ENCODE data around the gene MYH1. TPM values are rescaled to one million over a fixed set of nuclear protein-coding genes. Genes with fewer than 3 reads are reported as not detected.
A peak's percentile ranks its signal among the peaks of the same experiment; 100 is the strongest.
"Not testable (repeated sequence)": the region's sequence is repeated elsewhere in the genome, so short reads cannot be mapped to it uniquely, and the experiment has no call there.

MYH1 gene
- 12.1 TPM for polyA plus RNA-seq (ENCODE audit: insufficient read length)

DNA sequence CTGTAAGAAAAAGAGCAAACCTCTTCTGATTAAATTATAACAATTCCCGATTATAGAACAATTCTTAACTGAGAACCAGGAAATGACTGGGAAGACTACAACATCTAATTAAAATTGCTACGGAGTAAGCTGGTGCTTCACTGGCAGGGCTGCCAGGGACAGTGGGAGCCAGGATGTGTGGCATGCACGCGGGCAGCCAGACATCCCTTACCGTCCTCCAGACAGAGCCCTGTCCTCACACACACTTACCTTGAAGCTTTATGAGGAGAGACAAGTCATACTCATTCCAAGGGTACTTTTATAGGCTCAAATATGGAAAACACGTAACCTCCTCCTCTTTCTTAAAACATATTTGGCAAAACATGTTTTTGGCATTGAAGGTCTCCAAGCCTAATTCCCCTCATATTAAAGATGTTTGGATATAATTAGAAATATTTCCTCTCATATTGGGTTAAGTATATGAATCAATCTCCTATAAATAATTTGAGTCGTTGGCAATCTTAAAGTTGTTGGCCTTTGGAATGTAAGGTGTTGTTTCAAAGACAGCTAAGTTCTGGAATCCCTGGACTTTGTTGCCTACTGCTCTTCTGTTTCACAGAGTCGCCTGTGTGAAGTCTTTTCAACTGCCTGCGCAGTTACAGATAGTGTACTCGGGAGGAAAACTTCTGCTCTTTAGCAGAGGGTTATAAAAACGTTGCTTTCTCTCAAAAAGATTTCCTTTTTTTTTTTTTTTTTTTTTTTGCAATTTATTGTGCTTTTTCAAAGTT, at the start of gene MYH1:
Gene MYH1, minus strand, starts transcription at position 272 of the 767 bp plus-strand sequence. CDS start 1,900 bp downstream, outside the sequence.
- no peak for DNase-seq (ENCODE audit: low read depth)

DNA sequence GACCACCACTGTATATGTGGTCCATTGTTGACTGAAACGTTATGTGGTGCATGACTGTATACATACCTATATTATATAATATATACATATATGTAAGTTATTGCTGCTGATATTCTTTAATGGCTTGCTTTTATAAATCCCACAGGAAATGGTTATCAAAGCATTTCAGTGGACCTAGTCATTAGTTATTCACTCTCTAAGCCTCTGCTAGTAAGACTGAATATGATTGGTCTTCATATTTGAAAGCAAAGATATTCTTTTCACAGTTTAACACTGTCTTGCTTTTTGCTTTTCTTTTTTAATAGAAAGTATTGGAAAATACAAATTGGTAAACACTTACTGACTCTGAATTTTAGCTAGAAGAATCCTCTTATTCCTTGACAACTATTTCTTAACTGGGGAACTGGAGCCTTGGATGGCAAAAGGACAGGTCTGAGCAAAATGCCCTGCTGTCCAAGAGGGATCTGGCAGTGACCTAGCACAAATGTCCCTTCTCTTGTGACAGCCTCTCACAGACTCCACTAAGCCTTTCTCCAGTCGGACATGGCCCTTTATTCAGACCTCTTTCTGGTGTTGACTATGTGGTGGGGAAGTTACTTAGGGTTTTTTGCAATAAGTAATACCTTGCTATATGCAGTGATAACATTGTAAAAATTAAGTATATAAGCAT, 45.8 kb upstream of the MYH1 start:
- DNase-seq (ENCODE audit: low read depth): no peak

DNA sequence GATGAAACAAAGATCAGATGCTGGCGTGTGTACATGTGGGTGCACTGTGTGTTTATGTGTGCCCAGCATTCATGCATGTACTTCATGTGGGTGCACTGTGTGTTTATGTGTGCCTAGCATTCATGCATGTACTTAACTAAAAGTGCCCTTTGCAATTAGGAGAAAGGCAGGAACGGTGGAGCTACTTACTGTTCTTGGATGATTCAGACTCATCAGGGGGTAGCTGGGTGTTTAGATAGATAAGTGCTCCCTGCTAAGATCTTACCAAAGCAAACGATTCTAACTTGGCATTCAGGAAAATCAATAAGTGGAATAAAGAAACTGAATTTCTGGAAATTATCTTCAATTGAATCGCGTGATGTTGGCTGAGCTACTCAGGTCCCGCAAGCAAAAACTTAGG, 39.7 kb upstream of the MYH1 start:
- no peak for DNase-seq (ENCODE audit: low read depth)

DNA sequence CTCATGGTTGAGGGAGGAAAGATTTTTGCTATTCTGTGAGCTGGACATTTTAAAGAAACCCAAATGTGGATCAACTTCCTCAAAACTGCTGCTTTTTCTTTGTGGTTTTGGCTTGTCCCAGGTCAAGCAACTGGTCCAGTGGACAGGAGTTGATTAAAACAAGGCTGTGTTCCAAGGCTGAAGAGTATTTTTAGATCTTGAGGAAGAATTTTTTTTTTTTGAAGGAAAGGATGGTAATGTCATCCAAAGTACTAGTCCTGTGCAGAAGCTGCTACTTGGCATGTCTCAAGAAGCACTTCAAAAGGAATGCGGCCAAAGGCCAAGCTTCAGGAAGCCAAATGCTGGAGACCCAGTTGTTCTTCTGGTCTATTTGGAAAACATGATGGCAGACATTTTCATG, 39.1 kb upstream of the MYH1 start:
- peak; percentile 2 for DNase-seq (ENCODE audit: low read depth)

DNA sequence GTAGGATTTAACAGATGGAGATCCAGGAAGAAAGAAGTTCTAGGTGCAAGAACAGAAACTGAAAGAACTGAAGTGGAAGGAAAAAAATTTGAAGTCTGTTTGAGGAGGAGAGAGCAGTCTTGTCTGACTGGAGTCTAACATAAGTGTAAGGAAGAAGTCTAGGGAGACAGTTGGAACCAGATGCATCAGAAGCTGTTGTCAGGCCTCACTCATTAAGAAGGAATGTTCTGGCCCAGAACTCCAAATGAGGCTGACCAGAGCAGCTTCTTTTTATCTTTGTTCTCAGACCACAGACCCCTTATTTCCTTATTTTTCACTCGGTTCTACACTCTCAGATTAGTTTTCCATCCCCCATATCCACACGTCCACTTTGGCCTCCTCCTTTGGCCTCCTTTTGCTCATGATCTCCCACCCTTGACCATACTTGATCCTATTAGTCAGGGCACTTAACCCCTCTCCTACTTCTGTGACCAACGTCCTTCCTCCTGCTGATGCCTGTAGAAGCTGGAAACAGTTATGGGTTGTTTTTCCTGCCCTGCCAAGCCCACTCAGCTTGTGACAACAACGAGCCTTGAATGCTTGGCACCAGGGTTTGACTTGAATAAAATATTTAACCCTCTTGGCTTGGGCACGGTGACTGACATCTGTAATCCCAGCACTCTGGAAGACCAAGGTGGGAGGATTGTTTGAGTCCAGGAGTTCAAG, 38.1 kb upstream of the MYH1 start:
- DNase-seq (ENCODE audit: low read depth): no peak

DNA sequence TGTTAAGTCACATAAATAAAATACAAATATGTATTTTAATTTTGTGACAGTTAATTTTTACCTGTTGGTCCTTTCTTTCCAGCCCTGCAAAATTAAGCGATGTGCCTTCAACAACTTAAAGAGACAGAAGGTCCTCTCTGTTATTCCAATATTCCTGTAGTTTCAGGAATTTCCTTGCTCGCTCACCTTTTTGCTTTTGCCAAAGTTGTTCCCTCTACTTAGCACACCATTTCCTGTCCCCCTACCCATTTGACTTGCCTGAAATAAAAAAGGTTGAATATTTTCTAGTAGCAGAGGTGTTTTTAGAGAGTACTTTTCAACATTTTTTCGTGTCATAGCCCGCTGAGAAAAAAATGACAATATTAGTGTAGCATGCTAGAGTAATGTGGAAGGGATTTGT, 31.7 kb upstream of the MYH1 start:
- DNase-seq (ENCODE audit: low read depth): no peak

DNA sequence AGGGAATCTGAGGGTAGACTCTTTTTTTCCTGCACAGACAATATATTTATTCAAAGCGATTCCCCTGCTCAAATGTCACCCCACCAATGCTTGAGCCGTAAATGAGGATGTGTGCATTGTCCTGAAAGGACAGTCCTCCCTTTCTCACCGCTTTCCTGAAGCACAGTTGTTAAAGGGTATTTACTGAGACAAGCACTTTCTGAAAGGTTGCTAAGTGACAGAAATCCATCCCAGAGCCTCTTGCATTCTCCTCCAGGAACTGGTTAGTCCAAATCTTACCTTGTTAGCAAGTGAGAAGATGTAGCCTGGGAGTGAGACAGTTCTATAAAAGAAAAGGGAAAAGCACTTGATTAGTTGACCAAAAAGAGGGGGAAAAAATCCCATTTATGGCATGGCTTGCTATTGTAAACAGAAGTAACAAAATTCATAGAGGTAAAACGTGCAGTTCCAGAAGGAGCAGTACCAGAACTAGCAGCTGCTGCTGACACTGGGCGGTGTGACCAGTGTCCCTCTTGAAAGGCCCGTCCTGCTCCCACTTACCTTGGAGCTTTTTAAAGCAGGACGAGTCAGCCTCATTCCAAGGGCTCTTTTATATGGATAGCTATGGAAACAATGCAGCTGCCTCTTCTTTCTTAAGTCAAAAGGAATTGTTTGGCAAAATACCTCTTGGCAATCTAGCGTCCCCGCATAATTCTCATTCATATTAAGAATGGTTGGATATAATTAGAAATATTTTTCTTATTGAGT, 30.9 kb upstream of the MYH1 start, which contains the start of gene MYH2:
Gene MYH2, minus strand, starts transcription at position 563 of the 747 bp plus-strand sequence. CDS start 1,738 bp downstream, outside the sequence.
- no peak for DNase-seq (ENCODE audit: low read depth)

DNA sequence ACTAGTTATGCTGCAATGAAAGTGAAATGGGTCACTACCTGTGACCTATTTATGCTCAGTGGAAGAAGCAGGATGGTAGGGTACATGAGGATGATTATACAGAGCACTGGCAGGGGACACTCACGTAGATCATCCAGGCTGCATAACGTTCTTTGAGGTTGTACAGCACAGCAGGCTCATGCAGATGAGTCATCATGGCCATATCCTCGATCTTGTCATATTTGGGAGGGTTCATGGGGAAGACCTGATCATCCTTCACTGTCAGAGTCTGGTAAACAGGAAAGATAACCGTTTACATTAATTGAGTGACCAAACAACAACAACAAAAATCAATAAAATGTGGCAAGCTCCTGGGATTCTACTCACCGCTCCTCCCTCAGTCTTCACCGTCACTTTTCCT, 29.0 kb upstream of the MYH1 start:
- no peak for DNase-seq (ENCODE audit: low read depth)

DNA sequence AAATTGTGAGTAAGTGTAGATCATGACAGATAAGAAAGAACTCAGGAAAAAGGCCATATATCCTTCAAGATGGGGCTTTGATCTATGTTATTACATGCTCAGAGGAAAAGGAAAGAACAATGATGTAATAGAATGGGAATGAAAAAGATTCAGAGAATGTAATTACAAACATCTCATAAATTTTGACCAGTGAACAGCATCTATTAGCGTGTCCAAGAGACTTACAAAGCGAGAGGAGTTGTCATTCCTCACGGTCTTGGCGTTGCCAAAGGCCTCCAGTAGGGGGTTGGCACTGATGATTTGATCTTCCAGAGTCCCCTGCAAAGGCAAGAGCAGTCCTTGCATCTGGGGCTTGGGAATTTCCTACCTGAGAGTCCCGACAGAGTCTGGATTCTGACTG, 25.1 kb upstream of the MYH1 start:
- not testable (repeated sequence) for DNase-seq (ENCODE audit: low read depth)

DNA sequence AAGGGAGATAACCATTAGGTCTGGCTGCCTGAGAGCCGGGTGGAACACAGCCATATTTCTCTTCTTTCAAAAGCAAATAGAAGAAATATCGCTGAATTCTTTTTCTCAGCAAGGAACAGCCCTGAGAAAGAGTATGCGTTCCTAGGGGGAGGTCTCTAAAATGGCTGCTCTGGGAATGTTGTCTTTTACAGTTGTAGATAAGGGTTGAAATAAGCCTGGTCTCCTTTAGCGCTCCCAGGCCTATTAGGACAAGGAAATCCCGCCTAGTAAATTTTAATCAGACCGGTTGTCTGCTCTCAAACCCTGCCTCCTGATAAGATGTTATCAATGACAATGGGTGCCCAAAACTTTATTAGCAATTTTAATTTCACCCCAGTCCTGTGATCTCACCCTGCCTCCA, 22.8 kb upstream of the MYH1 start:
- not testable (repeated sequence) for DNase-seq (ENCODE audit: low read depth)

DNA sequence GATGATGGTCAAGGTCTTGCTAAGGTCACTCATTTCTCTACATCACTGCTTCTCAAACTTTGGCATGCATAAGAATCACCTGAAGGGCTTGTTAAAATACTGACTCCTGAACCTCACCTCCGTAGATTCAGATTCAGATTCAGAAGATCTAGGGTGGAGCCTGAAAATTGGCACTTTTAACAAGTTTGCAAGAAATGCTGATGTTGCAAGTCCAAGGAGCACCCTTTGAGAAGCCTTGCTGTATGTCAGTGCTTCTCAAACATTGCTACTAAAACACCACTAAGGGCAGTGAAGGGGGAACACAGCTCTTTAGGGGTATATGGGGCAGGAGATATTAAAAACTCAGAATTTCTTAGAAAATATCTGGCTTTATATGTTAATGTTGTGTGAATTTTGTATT, 13.7 kb upstream of the MYH1 start:
- no peak for DNase-seq (ENCODE audit: low read depth)

DNA sequence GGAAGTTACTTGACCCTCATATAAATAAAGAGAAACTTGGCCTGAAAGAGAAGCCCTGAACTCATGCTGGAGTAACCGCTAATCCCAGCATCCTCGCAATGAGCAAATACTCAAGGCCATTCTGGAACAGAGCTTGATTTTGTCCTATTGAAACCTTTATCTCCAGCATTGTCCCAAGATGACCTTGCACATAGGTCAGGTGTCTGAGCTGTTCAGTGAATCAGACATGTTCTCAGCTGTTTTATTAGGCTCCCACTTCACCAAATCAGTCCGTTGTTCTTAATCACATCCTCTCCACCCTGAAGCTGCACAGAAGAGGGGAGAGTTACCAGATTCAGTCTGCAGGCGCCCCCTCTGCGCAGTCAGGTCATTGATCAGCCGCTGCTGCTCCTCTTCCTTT, 9.1 kb upstream of the MYH1 start:
- no peak for DNase-seq (ENCODE audit: low read depth)

DNA sequence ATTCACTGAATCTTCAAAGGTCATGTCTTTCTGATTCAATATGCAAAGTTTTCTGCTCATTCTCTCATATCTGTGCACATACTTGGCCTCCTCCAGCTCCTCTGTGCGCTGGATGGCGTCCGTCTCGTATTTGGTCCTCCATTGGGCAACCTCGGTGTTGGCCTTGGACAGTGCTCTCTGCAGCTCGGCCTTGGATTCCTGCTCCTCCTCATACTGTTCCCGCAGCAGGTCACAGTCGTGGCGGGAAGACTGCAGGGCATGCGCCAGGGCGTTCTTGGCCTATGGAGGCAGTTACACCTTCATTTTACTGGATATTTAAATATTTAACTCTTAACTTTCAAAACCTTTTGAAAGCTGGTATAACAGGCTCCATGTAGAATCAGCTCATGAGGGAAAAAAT, 8.2 kb upstream of the MYH1 start:
- no peak for DNase-seq (ENCODE audit: low read depth)

DNA sequence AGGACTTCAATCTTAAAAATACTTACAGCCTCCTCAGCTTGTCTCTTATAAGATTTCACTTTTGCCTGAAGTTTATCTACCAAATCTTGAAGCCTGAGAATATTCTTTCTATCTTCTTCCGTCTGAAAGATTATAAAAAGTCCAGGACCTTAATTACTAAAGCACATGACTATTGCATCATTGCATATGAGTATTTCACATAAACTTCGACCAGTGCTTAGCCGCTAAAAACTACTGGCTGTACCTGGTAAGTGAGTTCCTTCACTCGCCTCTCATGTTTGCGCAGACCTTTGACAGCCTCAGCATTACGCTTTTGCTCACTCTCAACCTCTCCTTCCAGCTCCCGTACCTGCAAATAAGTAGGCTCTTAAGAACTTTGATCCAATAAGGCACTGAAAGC, 4.7 kb upstream of the MYH1 start:
- DNase-seq (ENCODE audit: low read depth): no peak

DNA sequence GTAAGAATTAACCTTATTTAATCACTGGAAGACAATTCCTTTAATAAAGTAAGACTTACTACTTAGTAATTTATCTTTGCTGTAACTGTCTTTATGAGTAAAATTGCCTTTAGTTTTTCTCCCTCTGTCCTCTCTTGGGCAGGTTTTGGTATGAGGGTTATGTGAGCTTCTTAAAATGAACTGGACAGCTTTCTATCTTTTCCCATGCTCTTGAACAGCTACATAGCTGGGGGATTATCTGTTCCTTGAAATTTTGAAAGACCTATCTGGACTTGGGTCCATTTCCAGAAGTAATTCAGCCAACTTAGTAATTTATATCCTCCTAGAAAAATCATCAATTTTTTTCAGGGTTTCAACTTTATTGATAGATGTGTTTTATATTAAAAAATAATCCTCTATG, 3.6 kb upstream of the MYH1 start:
- DNase-seq (ENCODE audit: low read depth): no peak

DNA sequence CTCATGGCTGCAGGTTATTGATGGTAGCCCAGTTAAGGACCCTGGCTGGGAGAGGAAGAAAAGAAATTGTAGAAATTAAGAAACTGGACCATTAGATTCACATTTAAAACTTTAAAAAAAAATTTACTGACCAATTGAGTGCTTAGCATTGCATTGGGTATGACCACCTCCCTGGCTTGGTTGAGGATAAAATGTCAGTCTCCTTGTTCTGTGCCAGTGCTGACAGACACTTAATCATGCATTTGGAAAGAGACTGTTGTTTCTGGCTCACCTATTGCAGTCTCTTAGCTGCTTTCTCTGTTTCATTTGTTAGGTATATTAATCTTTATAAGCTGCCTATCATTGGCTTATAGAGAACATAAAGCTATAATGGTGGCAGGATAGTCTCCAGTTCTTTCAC, 1.7 kb downstream of the MYH1 start:
- DNase-seq (ENCODE audit: low read depth): no peak

DNA sequence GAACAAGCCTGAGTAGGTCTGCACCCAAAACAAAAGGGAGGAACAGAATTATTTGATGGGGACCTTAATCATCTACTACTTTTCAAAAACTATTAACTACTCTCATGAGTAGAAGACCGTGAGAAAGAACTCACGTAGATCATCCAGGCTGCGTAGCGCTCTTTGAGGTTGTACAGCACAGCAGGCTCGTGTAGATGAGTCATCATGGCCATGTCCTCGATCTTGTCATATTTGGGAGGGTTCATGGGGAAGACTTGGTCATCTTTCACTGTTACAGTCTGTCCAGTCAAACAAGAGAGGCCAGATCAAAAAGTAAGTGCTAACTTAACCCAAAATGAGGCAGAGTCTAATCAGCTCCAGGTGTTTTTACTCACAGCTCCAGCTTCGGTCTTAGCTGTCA, 2.3 kb downstream of the MYH1 start:
- DNase-seq (ENCODE audit: low read depth): no peak

DNA sequence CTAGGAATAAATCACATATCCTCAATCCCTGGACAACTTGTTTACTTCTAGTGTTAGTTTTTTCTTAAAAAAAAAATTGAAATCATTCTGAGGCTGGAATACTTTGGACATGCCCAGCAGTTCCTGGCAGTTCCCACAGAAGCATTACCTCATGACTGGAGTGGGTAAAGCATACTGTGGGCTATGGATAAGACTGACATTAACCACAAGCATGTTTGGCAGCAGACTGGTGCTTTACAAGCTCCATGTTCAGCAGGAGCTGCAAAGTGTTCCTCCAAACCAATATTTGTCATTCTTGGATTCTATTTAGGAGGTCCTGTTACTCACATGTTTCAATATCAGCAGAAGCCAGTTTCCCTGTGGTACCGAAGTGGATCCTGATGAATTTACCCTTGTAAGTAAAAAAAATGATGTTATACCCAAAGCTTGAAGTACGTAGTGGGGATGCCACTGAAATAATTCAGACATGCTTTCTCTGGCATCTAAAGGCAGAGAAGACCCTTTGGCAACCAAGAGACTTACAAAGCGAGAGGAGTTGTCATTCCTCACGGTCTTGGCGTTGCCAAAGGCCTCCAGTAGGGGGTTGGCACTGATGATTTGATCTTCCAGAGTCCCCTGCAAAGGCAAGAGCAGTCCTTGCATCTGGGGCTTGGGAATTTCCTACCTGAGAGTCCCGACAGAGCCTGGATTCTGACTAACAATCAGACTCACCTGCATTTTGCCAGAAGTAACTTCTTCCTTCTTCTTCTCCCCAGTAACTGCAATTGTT, 4.9 kb downstream of the MYH1 start:
- no peak for DNase-seq (ENCODE audit: low read depth)

DNA sequence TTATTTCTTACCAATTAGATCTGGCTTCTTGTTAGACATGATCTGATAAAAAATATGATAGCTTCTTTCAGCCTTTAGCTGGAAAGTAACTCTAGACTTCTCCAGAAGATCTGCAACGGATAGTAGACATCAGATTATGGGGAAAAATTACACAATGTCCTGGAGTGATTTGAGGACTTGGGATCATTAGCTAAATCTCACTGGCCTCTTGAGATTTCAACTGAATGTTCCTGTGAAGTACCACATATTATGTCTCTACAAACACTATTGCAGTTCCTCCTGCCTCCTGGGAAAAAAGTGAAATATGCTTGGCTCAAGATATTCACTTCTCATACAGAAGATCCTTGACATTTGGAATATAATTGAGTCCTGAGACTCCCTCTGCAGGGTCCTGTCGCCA, 5.5 kb downstream of the MYH1 start:
- DNase-seq (ENCODE audit: low read depth): no peak

DNA sequence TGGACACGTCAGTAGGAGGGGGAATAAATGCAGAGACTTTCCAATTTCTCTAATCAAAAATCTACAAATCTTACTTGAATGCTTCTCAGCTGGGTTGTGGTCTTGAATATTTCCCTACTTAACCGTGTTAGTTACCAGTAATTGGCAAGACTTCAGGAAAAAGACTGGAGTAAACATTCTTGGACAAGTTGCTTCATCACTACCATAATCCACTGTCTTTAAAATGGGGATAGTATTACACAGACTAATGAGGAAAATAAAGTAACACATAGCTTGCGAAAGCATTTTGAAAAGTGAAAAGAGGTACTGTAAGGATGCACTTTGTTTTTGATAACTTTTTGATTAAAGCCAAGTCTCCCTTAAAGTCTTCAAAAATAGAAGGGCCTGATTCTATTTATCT, 18.4 kb downstream of the MYH1 start:
- no peak for DNase-seq (ENCODE audit: low read depth)

DNA sequence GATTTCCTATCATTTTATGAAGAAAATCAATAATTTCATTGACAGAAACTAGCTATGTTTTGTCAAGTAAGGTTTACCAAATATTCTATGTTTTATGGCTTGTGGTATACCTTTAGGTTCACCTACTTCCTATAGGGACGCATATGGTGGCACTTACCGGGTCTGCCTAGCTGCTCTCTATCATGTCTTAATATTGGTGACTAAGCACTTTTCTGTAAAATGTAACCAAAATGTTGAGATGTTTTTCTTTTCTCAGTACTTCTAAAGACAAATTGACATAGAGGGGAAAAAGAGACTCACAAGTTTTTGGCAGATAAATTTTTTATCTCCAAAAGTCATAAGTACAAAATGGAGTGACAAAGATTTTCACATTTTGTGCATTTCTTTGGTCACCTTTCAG, 26.3 kb downstream of the MYH1 start:
- no peak for DNase-seq (ENCODE audit: low read depth)
